GM06990 (cell line): ENCODE data around the gene CHST11.
"Not testable (repeated sequence)": the region's sequence is repeated elsewhere in the genome, so short reads cannot be mapped to it uniquely, and the experiment has no call there.

ENCODE experiments used
- DNase-seq: peaks from one replicate; pipeline ENCODE4 v3.0.0-alpha.2; 2011; ENCODE audit not compliant: insufficient read length; ENCODE audit errors: extremely low read depth
- H3K27me3 ChIP-seq: replicated peaks from 2 replicates; pipeline ENCODE4 v1.6.0; 2011; ENCODE audit warnings: low read length; ENCODE audit not compliant: control insufficient read depth, insufficient read depth
- H3K36me3 ChIP-seq: 2 replicates; pipeline ENCODE4 v1.5.1; 2011; ENCODE audit warnings: low read length; ENCODE audit not compliant: control insufficient read depth, insufficient read depth
- H3K4me3 ChIP-seq: replicated peaks from 2 replicates; pipeline ENCODE4 v1.5.1; 2011; ENCODE audit warnings: low read depth, mild to moderate bottlenecking, control low read depth, low read length
- TF ChIP-seq, protein P1 (sequence below): IDR thresholded peaks from 2 replicates; pipeline ENCODE4 v1.5.1; 2011; ENCODE audit warnings: low read length, control low read depth, mild to moderate bottlenecking, inconsistent platforms; ENCODE audit not compliant: insufficient read depth, poor library complexity, severe bottlenecking

CHST11 gene

DNA sequence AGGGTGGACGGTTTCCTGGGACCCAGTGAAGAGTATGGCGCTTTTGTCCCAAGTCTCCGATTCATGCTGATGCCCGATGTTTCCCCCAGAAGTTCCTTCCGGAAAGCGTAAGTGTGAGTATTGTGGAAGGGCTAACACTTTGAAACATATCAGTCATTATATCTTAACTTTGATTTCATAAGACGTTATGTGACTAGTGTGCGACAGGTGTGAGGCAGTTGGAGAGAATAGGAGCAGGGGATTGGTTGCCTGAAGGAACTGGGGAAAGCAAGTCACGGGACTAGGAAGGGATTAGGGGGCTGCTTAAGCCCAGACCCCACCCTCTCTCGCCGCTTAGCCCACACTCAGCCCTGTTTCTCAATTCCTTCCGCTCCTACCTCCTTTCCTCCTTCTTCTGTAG, 154.9 kb downstream of the CHST11 start:
- H3K36me3 ChIP-seq = no peaks in the 10 kb centered on the region; the same call in 1 of the 2 replicates

DNA sequence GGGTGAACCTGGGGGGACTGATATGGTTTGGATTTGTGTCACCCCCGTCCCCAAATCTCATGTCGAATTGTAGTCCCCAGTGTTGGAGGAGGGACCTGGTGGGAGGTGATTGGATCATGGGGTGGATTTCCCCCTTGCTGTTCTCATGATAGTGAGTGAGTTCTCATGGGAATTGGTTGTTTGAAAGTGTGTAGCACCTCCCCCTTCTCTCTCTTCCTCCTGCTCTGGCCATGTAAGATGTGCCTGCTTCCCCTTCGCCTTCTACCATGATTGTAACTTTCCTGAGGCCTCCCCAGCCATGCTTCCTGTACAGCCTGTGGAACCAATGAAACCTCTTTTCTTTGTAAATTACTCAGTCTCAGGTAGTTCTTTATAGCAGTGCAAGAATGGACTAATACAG, 156.6 kb downstream of the CHST11 start:
- H3K27me3 ChIP-seq, H3K4me3 ChIP-seq, H3K36me3 ChIP-seq, DNase-seq: not testable (repeated sequence)

More for the DNA sequence above, 154.9 kb downstream of the CHST11 start:
- Histone ChIP-seq H3K4me3 (no peak overlapping the region), H3K27me3 (no peaks in the 10 kb centered on the region)
- no peak for DNase-seq
- TF ChIP-seq, protein P1, sequence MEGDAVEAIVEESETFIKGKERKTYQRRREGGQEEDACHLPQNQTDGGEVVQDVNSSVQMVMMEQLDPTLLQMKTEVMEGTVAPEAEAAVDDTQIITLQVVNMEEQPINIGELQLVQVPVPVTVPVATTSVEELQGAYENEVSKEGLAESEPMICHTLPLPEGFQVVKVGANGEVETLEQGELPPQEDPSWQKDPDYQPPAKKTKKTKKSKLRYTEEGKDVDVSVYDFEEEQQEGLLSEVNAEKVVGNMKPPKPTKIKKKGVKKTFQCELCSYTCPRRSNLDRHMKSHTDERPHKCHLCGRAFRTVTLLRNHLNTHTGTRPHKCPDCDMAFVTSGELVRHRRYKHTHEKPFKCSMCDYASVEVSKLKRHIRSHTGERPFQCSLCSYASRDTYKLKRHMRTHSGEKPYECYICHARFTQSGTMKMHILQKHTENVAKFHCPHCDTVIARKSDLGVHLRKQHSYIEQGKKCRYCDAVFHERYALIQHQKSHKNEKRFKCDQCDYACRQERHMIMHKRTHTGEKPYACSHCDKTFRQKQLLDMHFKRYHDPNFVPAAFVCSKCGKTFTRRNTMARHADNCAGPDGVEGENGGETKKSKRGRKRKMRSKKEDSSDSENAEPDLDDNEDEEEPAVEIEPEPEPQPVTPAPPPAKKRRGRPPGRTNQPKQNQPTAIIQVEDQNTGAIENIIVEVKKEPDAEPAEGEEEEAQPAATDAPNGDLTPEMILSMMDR = no peak

DNA sequence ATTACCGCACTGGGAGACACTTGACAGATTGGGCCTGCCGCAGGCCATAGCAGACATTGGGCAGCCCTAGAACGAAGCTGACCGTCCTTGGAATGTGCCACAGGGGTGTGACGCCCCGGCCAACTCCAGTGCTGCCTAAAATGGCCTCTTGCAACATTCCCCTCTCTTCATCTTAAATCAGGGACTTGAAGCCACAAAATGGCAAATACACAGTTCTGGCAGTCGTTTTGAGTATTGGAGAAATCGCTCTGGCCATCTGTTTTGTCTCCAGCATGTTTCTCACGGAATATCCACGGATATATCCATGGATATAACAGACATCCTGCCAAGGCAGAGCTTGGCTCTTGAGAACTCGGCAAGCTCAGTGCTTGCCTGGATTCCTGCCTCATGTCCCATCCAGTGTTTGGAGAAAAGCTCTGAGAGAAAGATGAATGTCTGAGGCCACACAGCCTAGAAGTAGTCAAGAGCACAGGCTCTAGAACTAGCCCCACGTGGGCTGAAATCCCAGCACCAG, 158.4 kb downstream of the CHST11 start:
- DNase-seq = no peak
- H3K36me3 ChIP-seq = no peaks in the 10 kb centered on the region; the same call in none of the 2 replicates
- no peak overlapping the region for H3K4me3 ChIP-seq
- TF ChIP-seq, protein P1 = no peak
- no peaks in the 10 kb centered on the region for H3K27me3 ChIP-seq

DNA sequence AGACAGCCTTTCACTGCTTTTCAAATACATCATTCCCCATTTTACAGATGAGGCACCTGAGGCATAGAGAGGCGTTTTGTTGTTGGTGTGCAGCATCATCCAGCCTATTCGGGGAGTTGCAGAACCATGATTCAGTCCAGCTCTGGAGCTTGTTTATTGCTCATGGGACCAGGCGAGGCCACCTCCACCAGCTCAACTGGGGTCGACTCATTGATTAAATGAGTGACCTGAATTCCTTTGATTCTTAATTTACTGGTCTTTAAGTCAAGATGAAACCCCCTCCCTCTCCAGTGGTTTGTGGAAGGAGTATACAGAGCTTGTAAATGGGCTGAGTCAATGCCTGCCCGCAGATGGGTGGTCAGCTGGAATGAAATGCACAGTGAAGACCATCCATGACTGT, 161.9 kb downstream of the CHST11 start:
- Histone ChIP-seq H3K27me3 (no peaks in the 10 kb centered on the region), H3K4me3 (no peak overlapping the region), H3K36me3 (no peaks in the 10 kb centered on the region; the same call in 1 of the 2 replicates)
- TF ChIP-seq, protein P1 = no peak
- no peak for DNase-seq

DNA sequence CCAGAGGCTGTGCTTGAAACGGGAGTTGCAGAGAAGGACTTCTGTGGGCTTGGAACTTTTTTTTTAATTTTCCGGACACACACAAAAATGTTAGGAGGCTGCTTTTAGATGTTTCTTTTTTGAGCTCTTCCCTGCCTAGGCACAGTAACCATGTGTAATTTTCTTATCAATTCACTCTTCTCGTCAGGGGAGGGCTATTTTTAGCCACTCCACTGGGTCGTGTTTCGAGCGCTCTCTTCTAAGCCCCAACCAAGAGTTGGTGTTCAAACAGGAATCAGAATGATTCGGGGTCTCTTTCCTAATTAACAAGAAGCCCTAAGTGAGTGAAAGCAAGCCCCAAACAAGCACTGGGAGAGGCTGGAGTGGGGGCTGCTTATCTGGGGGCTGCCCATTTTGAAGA, 162.6 kb downstream of the CHST11 start:
- TF ChIP-seq, protein P1 = no peak
- H3K36me3 ChIP-seq = no peaks in the 10 kb centered on the region; the same call in 1 of the 2 replicates
- H3K4me3 ChIP-seq = no peak overlapping the region
- H3K27me3 ChIP-seq = no peaks in the 10 kb centered on the region
- no peak for DNase-seq

DNA sequence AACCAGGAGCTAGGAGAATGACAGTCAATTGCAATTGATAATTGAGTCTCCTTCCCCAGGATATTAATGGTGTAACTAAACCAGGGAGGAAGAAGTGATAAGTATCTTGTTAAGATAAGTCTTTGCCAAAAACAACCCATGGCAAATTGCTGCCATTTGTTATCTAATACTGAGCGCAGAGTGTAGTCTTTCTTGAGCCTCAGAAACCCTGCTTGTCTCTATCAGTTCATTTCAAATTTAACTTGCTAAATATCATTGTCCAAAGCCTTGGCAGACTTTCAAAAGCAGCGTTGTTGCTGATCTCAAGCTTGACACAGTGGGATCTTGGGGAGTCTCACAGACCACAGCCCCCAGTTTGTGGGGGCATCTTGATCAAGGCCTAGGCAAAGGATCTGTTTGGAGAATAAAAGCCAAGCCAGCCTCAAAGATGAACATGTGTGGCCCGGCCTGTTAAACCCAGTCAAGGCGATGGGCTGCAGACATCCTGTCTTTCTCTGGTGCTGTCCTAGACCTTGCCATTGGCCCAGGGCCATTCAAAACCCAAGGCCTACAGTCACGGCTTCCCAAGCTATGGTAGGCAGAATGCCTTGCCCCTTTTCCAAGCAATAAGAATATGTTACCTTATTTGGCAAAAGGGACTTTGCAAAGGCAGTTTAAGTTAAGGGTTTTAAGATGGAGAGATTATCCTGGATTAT, 164.2 kb downstream of the CHST11 start:
- no peaks in the 10 kb centered on the region; the same call in 1 of the 2 replicates for H3K36me3 ChIP-seq
- no peak overlapping the region for H3K4me3 ChIP-seq
- H3K27me3 ChIP-seq = no peaks in the 10 kb centered on the region
- DNase-seq = no peak
- TF ChIP-seq, protein P1 = no peak
